HG03432 (cell line): ENCODE results near the gene GID8.

Source experiments
- ATAC-seq: cut with Tn5 transposase; IDR thresholded peaks from one replicate; pipeline ENCODE4 v1.9.1; 2021; ENCODE audit warnings: mild to moderate bottlenecking, moderate library complexity; ENCODE audit not compliant: unreplicated experiment

GID8 gene

GRCh38 chr20:62902926-62903615, 34.9 kb upstream of the GID8 start:
- no peak for ATAC-seq

DNA sequence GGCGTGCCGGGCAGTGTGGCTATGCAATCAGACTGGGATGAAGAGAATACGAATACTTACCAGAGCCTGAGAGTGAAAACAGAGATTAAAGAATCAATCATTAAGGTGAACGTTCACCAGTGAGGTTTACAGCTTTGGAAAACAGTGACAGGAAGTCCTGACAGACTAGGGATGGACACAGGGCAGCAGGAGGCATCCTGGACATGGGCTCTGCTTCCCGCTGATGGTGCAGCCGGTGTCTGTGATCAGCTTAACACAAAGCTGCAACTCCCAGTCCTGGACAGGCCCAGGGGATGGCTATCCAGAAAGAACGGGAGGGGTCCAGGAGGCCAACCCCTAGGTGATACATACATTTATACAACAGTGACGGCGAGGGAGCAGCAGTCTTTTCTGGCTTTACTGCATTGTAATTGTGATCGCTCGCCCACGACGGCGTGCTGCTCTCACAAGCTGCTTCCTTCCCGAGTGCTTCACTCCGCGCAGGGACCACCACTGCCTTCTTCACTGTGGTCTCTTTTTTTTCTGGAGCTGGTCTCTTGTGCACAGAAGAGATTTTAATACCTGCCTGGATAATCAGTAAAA, 32.3 kb upstream of the GID8 start:
- no peak for ATAC-seq

GRCh38 chr20:62906209-62906608, 31.7 kb upstream of the GID8 start:
- no peak for ATAC-seq

DNA sequence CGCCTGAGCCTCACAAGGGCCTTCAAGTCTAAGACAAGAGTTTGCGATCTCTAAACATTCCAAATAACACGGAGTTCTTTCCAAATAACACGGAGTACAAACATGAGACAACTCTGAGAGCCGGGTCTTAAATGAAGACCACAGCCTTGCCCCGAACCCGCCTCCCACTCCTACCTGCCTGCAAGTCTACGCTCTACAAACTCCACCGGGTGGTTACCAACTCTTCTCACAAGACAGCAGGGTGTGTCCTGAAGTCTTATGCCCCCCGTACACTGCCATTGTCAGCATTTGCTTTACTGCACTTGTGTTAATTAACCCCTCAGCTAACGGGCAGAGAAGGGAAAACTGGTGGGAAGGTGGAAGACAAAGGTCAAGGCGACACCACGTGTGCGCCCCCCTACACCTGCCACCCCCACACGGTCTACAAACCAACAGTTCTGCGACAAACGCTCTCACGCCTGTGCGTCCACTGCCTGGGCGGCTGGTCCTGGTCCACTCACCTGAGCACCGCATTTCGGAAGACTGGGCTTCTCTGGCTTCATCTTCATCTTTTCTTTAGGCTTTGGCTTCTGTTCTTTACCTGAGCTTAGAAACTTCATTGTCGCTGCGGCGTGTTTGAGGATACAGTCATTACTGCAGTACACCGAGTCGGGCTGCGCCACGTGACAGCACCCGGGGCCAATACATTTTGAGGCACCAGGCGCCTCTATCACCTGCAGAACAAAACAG, 31.1 kb upstream of the GID8 start:
- ATAC-seq: no peak

- no peak for ATAC-seq
Observed at GRCh38 chr20:62907384-62908317, 30.3 kb upstream of the GID8 start.

DNA sequence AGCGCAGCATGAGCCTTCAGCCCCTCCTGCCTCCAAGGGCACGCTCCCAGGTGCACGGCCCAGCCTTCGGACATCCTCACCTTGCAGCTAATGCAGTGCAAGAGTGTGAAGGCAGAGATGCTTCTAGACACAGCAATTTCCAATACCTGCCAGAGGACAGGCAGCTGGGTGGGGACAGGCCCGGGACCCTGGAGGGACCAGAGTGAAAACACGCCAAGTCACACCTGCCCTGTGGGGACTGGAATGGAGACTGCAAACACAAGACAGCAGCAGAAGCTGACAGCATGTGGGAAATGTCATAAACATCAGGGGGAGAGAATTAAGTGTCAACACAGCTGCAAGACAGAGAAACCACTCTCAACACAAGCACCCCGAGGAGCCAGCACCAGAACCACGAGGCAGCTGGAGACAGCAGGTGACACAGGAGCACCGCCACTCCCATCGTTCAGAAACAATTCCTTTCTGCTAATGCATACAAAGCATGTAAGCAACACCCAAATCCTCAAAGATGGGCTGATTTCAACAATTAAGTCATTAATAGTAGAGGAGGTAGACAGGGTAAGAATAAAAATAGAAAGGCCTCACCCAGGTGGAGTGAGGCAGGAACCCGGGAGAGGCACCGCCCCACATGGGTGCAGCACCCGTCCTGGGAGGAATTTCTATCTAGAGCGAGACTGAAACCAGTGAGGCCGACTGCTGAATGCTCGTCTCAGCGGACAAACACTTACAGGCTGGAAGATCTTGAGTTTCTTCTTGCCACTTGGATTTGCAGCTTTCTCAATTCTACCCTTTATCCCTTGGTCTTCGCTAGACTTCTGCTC, 28.8 kb upstream of the GID8 start:
- no peak for ATAC-seq

- no peak for ATAC-seq
Observed at GRCh38 chr20:62910217-62910766, 27.7 kb upstream of the GID8 start.

- no peak for ATAC-seq
Observed at GRCh38 chr20:62910777-62911497, 27.0 kb upstream of the GID8 start.

DNA sequence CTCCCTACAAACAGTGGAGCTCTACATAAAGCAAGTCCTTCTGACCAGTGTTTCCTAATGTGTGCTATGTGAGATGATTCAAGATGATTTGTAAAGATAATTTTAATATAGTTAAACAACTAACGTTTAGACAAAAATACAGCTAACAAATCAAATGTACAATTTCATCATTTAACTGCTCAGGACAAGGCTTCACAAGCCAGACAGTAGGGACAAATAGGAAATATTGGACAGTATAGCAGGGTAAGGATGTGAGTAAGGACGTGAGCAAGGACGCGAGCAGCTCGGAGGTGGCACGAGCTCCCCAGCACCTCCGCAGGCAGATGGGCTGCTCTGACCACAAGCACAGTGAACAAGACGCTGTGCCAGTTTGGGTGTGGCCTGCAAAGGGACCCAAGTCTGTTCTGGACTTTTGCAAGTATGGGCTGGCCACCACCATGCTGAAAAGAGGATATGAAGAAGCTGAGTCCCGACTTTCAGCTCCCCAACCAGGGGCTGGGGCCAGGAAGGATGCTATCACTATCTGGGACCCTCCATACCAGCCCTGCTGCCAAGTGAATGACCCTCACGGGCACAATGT, 26.2 kb upstream of the GID8 start:
- ATAC-seq: no peak

DNA sequence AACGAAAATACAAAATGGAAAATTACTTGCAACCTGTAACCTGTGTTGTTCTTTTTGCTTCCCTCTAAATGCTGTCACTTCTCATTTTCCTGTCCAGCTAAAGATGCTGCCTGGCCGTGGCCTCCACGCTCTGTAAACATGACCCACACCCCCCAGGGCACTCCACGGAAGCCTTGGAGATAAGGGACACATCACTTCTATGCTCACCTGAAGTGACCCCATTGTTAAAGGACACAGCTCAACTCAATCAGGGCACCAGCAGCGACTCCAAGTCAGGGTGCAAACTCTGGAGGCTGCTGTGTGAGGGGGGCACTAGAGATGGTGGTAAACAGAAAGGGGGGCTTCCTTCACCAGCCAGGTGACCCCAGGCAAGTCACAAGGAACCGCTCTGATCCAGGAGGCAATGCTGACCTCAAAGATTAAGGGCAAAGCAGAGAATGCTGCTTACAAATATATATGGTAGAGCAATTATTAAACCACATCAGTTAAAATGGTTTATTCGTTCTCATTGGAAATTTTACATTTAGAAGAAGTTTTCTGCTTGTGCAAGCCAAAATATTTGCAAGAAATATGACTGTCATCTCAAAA, 24.8 kb upstream of the GID8 start:
- ATAC-seq: no peak

DNA sequence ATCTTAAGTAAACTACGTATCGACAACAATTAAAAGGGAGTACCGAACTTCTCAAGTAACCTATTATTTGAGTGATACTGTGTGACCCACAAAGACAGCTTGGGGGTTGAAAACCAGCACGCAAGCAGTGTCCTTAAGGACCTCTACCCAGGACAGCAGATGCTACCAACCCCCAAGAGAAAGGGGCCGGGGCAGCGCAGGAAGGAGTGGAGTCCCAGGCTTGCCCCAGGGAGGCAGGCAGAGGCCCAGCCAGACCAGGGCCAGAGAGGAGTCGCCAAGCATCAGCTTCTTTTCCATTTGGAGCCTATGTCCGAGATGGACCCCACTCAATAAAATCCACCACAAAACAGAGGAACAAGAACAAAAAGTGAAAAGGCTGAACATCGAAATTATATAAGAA, 23.5 kb upstream of the GID8 start:
- ATAC-seq: no peak

GRCh38 chr20:62914970-62915457, 22.9 kb upstream of the GID8 start:
- no peak for ATAC-seq

DNA sequence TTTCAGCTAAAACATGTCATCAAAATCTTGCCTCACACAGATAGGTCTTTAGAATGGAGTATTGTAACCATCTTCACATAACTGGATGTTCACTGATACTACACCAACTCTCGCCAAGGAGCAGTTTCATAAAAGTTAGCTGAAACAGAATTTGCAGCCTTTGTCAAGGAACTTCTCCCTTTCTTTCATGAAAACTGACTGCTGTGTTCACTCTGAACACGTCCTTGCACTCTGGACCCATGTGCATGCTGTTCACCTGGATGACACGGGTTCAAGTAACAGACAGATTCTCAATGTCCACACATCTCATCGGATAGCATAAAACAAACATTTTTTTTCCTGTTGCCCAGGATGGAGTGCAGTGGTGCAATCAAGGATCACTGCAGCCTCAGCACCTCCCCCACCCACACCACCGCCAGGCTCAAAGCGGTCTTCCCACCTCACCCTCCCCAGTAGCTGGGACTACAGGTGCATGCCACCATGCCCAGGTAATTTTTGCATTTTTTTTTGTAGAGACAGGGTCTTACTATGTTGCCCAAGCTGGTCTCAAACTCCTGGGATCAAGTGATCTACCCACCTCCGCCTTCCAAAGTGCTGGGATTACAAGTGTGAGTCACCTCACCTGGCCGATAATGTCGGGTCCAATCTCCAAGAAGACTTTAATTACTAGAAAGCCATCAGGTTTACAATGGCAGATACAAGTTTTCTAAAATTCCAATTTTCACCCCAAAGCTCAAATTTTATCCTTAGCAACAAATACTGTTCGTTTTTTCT, 21.1 kb upstream of the GID8 start:
- no peak for ATAC-seq

DNA sequence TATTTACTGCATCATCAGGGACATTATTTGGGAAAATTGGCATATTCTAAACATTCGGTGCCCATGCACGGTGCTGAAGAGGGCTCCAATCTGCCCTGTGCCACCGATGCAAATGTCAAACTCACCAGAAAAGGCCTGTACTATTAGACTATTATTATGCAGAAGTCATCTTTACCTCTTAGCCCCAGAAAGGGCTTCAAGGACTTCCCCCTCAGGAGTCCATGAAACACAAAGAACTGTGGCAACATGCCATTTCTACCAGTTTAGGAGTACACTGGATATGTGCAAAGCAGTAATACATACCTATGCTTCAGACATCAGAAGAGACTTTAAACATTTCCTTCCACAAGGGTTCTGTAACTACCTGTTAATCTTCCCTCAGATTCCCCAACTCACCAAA, 20.2 kb upstream of the GID8 start:
- no peak for ATAC-seq

DNA sequence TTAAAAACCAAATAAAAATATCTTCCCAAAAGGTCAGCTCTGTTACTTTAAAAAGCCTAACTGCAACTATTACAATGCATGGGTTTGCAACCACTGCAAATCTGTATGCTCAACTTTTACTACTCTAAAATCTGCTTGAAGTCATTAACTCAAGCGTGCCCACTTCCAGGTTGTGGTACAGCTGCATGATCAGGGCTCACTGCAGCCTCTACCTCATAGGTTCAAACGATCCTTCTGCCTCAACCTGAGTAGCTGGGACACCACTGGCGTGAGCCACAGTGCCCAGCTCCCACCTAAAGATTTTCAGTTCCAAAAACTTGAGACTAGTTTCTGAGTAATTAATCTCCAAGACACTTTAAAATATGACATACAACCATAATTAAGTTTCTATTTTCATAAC, 19.8 kb upstream of the GID8 start:
- ATAC-seq: no peak

- ATAC-seq: no peak
Observed at GRCh38 chr20:62918831-62919230, 19.1 kb upstream of the GID8 start.

GRCh38 chr20:62920039-62920645, 17.8 kb upstream of the GID8 start:
- ATAC-seq: no peak
